EL (cell line): ENCODE results near the gene MILR1.
"Not testable (repeated sequence)": the region's sequence is repeated elsewhere in the genome, so short reads cannot be mapped to it uniquely, and the experiment has no call there.

Source experiments
- DNase-seq: peaks from one replicate; pipeline ENCODE4 v3.0.0-alpha.2; 2016

MILR1 gene

GRCh38 chr17:64428406-64428805, 20.5 kb upstream of the MILR1 start:
- no peak for DNase-seq

GRCh38 chr17:64430036-64430435, 18.9 kb upstream of the MILR1 start:
- not testable (repeated sequence) for DNase-seq

- no peak for DNase-seq
These were observed 17.4 kb upstream of the MILR1 start for GRCh38 chr17:64431534-64431933.

- no peak for DNase-seq
These were observed 10.9 kb upstream of the MILR1 start for GRCh38 chr17:64437944-64438525.

- not testable (repeated sequence) for DNase-seq
These were observed 9.4 kb upstream of the MILR1 start for GRCh38 chr17:64439521-64439920.

- no peak for DNase-seq
These were observed 9.0 kb upstream of the MILR1 start for GRCh38 chr17:64439956-64440355.

- no peak for DNase-seq
These were observed 7.0 kb upstream of the MILR1 start for GRCh38 chr17:64441772-64442540.

GRCh38 chr17:64442541-64442971, 6.4 kb upstream of the MILR1 start:
- no peak for DNase-seq

GRCh38 chr17:64443086-64443760, 5.7 kb upstream of the MILR1 start:
- no peak for DNase-seq

GRCh38 chr17:64447526-64447925, 1.4 kb upstream of the MILR1 start:
- no peak for DNase-seq

GRCh38 chr17:64449545-64449944, 630 bp downstream of the MILR1 start:
- DNase-seq = no peak

GRCh38 chr17:64455993-64456885, 7.3 kb downstream of the MILR1 start:
- no peak for DNase-seq

- peak; percentile 44 for DNase-seq
These were observed 8.2 kb downstream of the MILR1 start for GRCh38 chr17:64457156-64457555.

GRCh38 chr17:64458756-64459155, 9.8 kb downstream of the MILR1 start:
- DNase-seq = no peak

- DNase-seq = peak; percentile 72
These were observed 10.4 kb downstream of the MILR1 start for GRCh38 chr17:64459284-64459747.

GRCh38 chr17:64459818-64460217, 10.9 kb downstream of the MILR1 start:
- not testable (repeated sequence) for DNase-seq

GRCh38 chr17:64460955-64461354, 12.0 kb downstream of the MILR1 start:
- DNase-seq = no peak

- DNase-seq = no peak
These were observed 12.9 kb downstream of the MILR1 start for GRCh38 chr17:64461788-64462187.

- DNase-seq = no peak
These were observed 17.3 kb downstream of the MILR1 start for GRCh38 chr17:64466019-64466735.

- DNase-seq = not testable (repeated sequence)
These were observed 17.9 kb downstream of the MILR1 start for GRCh38 chr17:64466834-64467233.

- no peak for DNase-seq
These were observed 21.7 kb downstream of the MILR1 start for GRCh38 chr17:64470625-64471024.

- no peak for DNase-seq
These were observed 22.5 kb downstream of the MILR1 start for GRCh38 chr17:64471440-64471839.
